Right ventricle myocardium inferior (tissue), 1 donor: Measurements from ENCODE around the gene KCP. TPM values are rescaled to one million over a fixed set of nuclear protein-coding genes. Genes with fewer than 3 reads are reported as not detected.
A peak's percentile ranks its signal among the peaks of the same experiment; 100 is the strongest.
"Not testable (repeated sequence)": the region's sequence is repeated elsewhere in the genome, so short reads cannot be mapped to it uniquely, and the experiment has no call there.

Source experiments
- ATAC-seq: fragments of 200-7000 bp; cut with Tn5 transposase; one replicate; pipeline ENCODE4 v1.9.1; 2020; ENCODE audit warnings: mild to moderate bottlenecking, moderate library complexity
- DNase-seq: peaks from one replicate; pipeline ENCODE4 v3.0.0; 2021; ENCODE audit errors: missing footprints
- intact Hi-C: fragments of 100-400 bp; cut with DNase I; formaldehyde crosslinking; loops from one replicate; pipeline ENCODE4 v1.11.0; 2022
- total RNA-seq: library from RNA; stranded (reverse); fragmentation: NEBNext Ultra II Directional; extraction: Animal tissue kit (Norgen Biotek cat#: 25700); gene quantifications from one replicate; pipeline ENCODE4 v1.2.1, GENCODE V29; 2021
- donor health status: DM: no; HTN: yes; CAD: no; lungs with severe emphysema.

Gene KCP
- total RNA-seq, 1 donor from 2014 or later = 0.11 TPM

DNA sequence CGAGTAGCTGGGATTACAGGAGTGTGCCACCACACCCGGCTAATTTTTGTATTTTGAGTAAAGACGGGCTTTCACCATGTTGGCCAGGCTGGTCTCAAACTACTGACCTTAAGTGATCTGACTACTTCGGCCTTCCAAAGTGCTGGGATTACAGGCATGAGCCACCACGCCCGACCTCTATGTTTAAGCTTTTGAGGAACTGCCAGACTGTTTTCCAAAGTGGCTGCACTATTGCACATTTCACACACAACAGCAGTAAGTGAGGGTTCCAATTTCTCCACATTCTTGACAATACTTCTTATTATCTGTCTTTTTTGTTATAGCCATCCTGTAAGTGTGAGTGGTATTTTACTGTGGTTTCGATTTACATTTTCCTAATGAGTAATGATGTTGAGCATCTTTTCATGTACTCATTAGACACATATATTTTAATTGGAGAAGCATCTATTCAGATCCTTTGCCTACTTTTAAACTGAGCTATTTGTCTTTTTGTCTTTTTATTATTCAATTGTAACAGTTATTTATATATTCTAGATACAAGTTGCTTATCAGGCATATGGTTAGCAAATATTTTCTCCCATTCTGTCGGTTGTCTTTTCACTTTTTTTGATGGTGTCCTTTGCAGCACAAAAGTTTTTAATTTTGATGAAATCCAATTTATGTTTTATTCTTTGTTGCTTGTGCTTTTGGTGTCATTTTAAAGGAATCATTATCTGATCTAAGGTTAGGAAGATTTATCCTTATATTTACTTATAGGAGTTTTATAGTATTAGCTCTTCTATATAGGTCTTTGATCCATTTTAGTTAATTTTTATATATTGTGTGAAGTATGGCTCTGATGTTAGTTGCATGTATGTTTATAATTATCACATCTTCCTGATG lies 14.4 kb upstream of the KCP start:
- ATAC-seq (no peak), DNase-seq (peak; percentile 4)
- intact Hi-C loops = no loop called here

DNA sequence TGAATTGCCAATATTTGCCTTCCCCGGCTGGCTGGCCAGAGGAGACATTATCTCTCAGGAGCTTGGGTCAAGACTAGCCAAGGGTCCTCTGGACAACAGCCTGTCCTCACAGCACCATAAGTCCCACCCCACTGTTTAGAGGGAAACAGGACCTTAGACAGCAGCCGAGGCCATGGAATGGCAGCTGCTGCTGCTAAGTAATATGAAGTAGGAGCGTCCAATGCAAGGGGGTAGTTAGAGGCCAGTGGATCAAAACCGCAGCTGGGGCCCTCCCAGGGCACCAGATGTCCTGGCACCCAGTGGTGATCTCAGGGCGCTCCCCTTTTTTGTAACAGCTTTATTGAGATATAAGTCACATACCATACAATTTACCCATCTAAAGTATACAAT lies 12.9 kb upstream of the KCP start:
- intact Hi-C loops = no loop called here
- DNase-seq (peak; percentile 27), ATAC-seq (no peak)

DNA sequence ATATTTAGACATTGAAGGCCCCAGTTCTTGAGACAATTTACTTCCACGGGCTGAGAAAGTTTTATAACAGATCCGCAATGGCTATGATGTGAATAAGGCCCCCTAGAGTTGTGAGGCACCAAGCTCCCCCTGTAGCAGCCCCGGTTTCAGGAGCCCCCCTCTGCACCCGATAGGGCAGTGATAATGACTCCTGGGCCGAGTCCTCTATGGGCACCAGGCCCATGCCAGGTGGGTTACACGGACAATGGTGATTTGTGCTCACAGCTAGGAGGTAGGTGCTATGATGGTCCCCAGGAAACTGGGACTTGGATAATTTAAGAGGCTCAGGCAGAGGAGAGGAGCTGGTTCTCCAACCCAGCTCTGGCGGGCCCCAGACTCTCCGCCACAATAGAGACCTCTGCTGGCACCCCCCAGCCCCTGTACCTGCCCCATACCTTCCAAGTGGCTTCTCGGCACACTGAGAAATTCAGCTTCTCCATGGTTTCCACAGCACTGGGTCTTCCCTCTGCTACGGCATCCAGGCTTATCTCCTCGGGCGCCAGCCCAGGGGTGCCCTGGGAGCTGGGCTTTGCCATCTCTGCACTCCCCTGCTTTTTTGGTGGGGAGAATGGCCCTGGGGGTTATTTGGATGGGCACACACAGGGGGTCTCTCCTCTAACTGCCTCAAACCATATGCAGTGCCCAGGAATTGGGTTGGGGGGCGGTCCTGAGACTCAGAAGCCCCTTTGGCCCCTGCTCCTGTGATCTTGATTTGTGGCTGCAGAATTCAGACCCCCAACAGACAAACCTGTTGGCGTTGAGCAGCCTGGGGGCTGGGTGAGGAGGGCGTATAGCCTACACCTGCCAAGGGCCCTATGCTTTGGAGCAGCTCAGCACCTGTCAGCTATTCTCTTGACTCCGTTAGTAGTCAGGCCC lies 12.2 kb upstream of the KCP start:
- DNase-seq (peak; percentile 28), ATAC-seq (no peak)
- intact Hi-C loops = no loop called here

DNA sequence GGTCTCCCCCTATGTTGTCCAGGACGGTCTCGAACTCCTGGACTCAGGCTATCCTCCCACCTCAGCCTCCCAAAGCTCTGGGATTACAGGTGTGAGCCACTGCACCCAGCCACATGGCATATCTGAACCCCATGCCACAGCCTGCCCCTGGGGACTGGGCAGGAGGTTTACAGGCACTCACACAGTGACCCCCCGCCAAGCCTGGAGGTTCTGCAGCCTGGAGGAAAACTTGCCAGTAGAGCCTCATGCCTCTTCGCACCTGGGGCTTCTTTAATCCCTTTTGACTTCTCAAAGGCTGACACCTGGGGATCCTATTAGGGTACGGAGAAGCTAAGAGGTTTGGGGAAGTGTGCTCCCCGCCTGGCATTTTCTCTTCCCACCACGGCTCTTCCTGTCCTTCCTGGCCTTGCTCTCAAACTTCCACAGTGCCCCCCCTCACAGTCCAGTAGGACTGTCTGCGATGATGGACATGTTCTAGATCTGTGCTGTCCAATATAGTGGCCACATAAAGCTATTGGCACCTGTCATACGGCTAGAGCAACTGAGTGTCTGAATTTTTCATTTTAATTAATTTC lies 11.4 kb upstream of the KCP start:
- DNase-seq = peak; percentile 28
- intact Hi-C loops = no loop called here
- ATAC-seq = no peak

DNA sequence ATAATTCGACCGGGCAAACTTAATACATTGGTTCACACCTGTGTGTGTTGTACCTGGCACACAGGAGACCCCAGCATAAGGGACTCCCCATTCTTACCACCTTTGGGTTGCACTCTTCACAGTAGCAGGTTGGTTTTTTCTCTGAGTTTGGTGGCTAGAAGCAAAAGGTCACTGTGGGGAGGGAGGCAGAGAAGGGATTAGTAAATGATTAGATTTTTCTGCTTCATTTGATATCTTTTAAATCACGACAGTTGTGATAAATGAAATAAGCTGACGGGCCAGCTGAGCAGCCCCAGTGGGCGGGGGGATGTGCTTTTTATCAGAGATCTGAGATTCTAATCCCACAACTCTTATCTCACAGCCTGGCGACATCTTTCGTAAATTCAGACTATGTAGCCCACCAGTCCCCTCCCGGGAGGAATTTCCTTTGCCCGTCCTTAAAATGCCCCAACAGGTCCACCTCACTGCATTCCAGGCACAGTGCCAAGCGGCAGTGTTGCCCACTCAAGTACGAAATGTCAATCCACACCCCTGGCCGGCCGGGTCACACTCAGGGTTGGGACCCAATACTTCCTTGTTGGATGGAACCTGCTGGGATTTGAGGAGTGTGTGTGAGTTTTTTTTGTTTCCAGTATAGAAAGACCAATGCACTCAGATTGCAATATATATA lies 10.5 kb upstream of the KCP start:
- ATAC-seq (no peak), DNase-seq (peak; percentile 58)
- intact Hi-C loops = no loop called here

DNA sequence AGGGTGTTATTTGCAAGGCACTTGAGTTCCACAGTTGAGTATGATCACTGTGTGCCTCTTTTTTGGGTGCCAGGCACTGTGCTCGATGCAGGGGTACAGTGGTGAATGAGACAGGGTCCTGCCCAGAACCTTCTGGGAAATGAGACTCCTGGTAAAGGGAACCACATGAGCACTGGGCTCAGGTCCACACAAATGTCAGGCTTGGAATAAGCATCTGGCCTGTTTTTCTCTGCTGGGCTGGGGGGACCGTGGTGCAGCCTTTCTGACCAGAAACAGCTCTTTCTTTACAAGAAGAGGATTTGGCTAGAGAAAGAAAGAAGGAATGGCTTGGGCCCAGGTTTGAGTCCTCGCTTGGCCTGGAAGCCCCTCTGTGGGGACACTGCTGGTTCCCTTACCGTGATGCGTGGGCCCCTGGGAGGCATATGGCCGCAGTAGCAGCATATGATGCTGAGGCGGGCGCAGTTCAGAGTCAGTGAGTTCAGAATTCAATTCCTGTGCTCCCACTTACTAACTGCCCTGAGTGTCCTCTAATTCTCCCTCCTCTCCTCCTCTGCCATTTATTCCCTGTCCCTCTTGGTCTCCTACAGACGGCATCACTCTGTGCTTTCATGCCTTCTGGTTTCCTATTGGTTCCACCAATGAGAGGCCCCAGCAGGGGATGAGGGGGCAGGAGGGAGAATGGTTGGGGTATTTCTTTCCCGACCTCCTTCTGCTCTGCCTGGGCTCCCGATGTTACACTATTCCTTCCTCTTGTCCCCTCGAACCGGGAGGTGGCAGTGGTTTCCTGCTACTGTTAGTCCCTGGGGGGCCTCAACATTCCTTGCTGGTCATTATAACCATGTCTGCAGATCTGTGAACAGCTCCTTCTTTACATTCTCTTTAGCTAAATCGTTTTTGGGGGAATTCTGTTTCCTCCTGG lies 9.6 kb upstream of the KCP start:
- DNase-seq = peak; percentile 40

DNA sequence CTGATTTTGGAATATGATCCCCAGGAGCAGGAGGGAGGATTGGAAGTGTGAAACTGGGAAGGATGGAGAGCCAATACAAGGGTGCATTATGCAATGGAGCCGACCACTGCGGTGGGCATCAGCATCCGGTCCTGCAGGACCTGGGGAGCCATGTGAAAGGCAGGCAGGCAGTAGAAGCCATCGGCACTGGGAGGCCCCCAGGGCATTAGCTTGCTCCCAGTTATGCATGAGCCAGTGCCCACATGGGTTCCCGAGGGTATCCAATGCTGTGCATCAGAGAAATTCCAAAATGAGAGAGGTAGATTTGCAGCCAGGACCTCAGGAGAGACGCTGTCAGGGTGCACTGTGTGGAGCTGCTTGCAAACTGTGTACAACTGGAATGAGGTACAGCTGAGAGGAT lies 8.7 kb upstream of the KCP start:
- intact Hi-C loops = no loop called here
- DNase-seq = peak; percentile 26
- ATAC-seq = no peak

More for the DNA sequence above, 9.6 kb upstream of the KCP start:
- intact Hi-C loops = no loop called here
- ATAC-seq = no peak

DNA sequence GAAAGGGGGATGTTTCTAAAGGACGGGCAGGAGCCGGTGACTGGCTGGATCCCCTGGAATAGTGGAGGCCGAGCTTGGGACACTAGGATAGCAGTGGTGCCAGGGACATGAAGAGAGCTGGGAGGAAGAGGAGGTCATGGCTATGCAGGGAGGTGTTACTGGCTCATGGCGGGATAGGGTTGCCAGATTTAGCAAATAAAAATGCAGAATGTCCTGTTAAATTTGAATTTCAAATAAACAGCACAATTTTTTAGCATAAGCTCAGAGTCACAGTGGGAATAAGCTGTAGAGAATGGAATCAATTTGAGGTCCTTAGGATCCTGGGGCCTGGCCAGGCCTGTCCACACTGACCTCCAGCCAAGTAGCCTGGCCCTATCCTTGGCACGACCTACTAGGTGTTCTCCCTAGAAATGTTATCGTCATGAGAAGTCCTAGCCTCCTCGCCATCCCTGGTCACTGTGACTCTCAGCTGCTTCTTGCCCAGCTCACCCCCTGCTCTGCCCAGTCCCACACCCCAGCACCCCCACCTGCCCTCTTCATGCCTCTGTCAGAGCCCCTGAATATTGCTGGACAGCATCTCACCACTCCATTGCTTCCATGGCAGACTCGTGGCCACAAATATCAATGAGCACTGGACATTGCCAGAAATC lies 7.6 kb upstream of the KCP start:
- DNase-seq = peak; percentile 34

DNA sequence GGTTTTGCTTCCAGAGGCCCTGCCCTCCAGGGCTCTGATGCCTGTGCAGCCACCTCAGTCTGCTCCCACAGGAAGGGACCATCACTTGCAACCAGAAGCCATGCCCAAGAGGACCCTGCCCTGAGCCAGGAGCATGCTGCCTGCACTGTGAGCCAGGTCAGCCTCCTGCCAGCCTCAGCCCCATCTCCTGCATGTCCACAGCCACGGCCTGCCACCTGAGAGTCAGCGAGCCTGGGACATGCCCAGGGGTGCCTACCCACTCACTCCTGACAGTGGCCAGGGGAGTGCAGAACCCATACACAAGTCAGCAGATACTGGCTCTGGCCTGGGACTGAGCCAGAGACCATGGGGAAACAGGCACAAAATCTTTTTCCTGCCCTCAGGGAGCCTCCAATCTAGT lies 6.6 kb upstream of the KCP start:
- no peak for ATAC-seq
- DNase-seq = peak; percentile 31
- intact Hi-C loops = no loop called here

More for the DNA sequence above, 7.6 kb upstream of the KCP start:
- no peak for ATAC-seq
- intact Hi-C loops = no loop called here

DNA sequence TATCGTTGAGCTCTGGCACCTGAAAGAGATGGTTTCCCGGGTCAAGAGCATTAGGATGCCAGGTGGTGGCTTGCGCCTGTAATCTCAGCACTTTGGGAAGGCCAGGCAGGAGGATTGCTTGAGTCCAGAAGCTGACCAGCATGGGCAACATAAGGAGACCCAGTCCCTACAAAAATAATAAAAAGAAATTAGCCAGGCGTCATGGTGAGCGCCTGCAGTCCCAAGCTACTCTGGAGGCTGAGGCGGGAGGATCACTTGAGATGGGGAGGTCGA lies 6.1 kb upstream of the KCP start:
- DNase-seq (no peak), ATAC-seq (no peak)
- intact Hi-C loops = no loop called here

DNA sequence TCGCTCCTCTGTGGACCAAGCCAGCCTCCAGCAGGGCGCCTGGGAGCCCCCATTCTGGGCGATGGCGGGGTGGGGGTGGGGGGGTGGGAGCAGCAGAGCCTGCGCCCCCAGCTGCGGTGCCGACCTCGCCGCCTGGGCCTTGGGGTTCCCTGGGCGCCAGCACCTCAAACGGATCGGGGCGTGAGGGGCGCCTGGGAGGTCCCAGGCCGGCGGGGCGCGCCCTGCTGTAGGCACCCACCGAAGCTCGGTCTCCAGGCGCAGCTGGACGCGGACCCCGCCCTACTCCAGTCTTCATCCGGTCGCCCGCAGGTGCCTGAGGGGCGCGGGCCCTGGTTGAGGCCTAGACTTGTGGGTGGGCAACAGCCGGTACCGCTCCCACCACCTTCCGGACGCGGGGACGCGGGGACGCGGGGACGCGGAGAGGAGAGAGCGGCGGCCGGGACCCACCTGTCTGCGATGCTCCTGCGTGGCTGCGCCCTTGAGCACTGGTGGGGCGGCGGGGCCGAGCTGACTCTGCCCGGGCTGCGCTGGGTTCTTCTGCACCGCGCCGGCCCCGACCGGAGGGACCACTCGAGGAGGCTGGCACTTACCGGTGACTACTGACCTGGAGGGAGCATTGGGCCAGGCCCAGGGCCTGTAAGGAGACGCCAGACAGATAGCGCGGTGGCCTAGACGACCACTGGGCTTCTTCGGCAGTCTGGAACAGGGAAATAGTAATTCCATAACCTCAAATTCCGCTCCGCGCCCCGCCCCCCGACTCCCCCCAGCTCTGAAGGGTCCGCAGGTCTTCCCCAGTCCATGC lies 5.5 kb upstream of the KCP start:
- DNase-seq = peak; percentile 67
- intact Hi-C loops = no loop called here
- ATAC-seq = no peak

DNA sequence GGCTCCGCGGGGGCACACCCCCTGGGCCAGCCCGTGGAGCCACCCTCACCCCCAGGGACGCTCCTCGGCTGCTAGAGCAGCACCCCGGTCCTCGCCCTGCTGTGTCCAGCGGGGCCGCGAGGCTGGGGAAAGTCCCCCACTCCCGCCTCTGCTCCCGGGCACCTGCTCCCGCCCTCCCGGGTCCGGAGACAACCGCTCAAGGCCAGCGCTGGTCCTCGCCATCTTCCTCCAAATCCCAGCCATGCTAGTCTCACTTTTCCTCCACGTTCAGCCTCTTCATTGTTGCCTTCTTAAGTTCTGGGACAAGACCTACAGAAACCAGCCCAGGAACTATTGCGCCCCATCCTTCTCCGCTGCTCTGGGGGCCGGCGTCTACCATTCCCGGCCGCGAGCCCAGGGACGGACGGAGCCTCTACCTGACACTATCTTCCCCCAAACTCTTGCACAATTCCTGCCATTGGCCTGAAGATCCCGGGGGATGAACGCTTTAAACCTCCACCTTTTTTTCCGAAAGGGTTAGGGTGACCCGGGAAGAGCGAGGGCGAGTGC lies 4.8 kb upstream of the KCP start:
- DNase-seq = peak; percentile 31
- intact Hi-C loops = no loop called here

DNA sequence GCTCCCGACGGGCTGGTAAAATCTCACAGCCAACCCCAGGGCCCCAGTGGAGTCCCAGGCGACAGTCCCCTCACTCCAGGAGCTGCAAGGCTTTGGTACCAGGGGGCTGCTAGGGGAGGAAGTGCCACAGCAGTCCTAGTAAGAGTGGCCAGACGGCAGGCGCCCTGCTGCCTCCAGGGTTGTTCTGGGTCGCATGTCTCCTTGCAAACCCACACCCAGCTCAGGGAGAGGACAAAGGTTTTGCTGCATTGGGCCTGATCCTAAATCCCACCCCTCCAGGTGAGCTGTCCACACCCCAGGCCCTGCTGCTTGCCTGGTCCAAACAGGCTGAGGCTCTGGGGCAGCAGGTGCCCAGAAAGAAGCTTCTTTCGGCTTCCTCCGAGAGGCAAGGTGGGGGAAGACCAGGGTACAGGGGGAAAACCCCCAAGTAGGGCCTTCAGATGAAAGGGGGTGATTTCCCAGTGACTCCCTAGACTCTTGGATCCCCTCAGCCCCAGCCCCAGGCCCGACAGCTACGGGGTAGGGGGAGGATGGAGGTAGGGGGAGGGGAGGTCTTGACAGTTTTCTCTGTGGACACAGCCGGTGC lies 4.2 kb upstream of the KCP start:
- ATAC-seq = no peak
- intact Hi-C loops = no loop called here
- DNase-seq = peak; percentile 14

More for the DNA sequence above, 4.8 kb upstream of the KCP start:
- ATAC-seq = no peak

DNA sequence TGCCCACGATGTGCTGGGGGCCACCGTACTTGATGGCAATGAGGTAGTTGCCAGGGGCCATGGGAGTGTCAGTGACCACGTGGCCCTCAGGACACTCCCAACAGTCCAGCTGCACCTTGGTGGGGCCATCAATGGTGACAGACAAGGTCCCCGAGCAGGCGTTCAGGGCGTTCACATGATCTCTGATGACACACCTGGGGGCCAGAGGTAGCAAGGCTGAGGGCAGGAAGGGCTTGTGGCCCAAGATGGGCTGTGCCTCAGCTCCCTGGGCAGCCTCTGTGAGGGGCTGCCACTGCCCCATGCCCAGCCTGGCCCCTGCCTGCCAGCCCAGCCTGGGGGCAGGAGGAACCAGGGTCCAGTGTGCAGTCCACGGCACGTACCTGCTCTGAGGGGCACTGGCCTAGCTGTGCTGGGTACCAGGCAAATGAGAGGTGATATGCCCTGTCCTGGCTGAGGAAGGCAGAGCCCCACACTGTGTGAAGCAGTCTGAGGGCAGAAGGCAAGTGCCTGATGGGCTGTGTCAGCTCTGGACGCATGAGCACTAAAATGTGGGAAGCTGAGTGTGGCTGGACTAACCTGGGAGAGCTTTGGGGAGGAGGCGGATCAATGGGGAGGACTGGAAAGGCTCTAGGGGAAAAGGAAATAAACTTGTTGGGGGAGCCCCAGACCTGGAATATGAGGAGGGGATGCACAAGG lies 3.5 kb upstream of the KCP start:
- DNase-seq = peak; percentile 62
- intact Hi-C loops = no loop called here
- no peak for ATAC-seq

DNA sequence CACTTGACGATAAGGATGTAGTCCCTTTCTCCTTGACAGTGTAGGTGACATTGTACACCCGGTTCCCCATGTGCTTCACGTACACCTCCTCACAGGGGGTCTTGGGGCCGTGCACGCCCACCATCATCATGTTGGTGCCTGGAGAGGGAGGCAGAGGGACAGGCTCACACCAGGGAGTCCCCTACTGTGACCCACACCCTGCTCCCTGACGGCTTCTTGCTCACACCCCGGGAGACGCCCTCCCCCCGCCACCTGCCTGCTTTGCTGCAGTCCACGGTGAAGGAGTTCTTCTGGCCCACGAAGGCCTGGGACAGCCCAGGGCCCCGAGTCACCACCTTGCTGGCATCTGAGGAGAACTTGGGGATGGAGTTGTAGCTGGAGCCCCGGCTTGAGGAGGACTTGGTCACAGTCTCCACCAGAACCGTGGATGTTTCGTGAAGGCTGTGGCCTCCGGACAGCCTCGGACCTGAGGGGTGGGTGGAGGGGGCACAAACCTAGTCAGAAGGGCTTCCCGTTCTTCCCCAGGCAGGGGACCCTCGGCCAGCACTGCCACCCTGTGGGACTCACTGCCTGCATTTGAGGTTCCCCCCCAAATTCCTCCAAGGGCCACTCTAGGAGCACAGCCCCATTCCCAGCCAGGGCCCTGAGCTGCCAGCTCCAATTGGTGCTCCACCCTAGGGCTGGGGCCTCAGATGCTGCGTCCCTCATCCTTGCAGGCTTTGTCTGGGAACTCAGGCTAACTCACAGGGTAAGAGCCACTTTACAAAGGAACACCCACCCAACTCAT lies 2.4 kb upstream of the KCP start:
- peak; percentile 30 for DNase-seq
- ATAC-seq, intact Hi-C loops: not testable (repeated sequence)
